Stimulated activated CD4-positive, alpha-beta T cell treated with anti-CD3 and anti-CD28 coated beads, Interleukin-4, amount 100 ng/mL, for 24 hours (primary cell): Measurements from ENCODE around the gene PLEKHG4.

Experiments
- DNase-seq: peaks from one replicate; pipeline ENCODE4 v3.0.0-alpha.2; 2020

The PLEKHG4 gene

GRCh38 chr16:67264277-67264676, 15.1 kb upstream of the PLEKHG4 start:
- no peak for DNase-seq

GRCh38 chr16:67264866-67265265, 14.5 kb upstream of the PLEKHG4 start:
- no peak for DNase-seq

GRCh38 chr16:67265834-67266233, 13.5 kb upstream of the PLEKHG4 start:
- no peak for DNase-seq

GRCh38 chr16:67268136-67268579, 11.2 kb upstream of the PLEKHG4 start:
- no peak for DNase-seq

GRCh38 chr16:67269766-67270165, 9.6 kb upstream of the PLEKHG4 start:
- DNase-seq, result no peak

GRCh38 chr16:67270931-67271338, 8.4 kb upstream of the PLEKHG4 start:
- no peak for DNase-seq

GRCh38 chr16:67271446-67271845, 7.9 kb upstream of the PLEKHG4 start:
- no peak for DNase-seq

GRCh38 chr16:67275321-67275720, 4.0 kb upstream of the PLEKHG4 start:
- DNase-seq, result no peak

GRCh38 chr16:67277294-67277998, 1.9 kb upstream of the PLEKHG4 start:
- DNase-seq, result peak; percentile 23

- no peak for DNase-seq
Measured at GRCh38 chr16:67277999-67278772, 1.1 kb upstream of the PLEKHG4 start.

- peak; percentile 58 for DNase-seq
Measured at GRCh38 chr16:67278773-67279295, 498 bp upstream of the PLEKHG4 start.

- DNase-seq, result no peak
Measured at GRCh38 chr16:67280090-67281015, 1.0 kb downstream of the PLEKHG4 start.

- no peak for DNase-seq
Measured at GRCh38 chr16:67281536-67282446, 2.5 kb downstream of the PLEKHG4 start.

GRCh38 chr16:67282447-67282805, 3.1 kb downstream of the PLEKHG4 start:
- no peak for DNase-seq

GRCh38 chr16:67283039-67283825, 3.9 kb downstream of the PLEKHG4 start:
- no peak for DNase-seq

- no peak for DNase-seq
Measured at GRCh38 chr16:67283826-67284555, 4.7 kb downstream of the PLEKHG4 start.

- no peak for DNase-seq
Measured at GRCh38 chr16:67284699-67285646, 5.6 kb downstream of the PLEKHG4 start.

GRCh38 chr16:67286441-67287235, 7.3 kb downstream of the PLEKHG4 start:
- DNase-seq, result no peak
